Fibroblast of skin of right biceps (primary cell): ENCODE results near the gene KRTAP9-9.
"Not testable (repeated sequence)": the region's sequence is repeated elsewhere in the genome, so short reads cannot be mapped to it uniquely, and the experiment has no call there.

Source experiments
- DNase-seq: peaks from one replicate; pipeline ENCODE4 v3.0.0-alpha.2; 2013

The KRTAP9-9 gene

DNA sequence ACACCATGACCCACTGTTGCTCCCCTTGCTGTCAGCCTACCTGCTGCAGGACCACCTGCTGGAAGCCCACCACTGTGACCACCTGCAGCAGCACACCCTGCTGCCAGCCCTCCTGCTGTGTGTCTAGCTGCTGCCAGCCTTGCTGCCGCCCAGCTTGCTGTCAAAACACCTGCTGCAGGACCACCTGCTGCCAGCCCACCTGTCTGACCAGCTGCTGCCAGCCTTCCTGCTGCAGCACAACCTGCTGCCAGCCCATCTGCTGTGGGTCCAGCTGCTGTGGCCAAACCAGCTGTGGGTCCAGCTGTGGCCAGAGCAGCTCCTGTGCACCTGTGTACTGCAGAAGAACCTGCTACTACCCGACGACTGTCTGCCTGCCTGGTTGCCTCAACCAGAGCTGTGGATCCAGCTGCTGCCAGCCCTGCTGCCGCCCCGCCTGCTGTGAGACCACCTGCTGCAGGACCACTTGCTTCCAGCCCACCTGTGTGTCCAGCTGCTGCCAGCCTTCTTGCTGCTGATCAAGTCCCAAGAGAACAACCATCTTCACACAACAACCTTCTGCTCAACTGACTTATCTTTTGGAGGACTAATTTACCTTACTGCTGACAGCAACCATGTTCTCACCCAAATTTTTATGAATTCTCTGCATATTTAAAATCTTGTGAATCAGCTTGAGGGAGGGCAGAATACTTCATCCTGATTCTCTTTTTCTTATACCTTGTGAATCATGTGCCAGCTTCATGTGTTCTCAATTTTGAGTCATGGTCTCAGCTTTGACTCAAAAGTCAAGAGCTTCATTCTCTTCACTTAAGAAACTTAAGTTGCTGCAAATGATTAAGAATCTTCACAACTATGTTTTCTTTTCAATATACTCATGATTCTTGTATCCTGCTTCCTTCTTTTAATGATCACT, at the start of gene KRTAP9-9:
Gene KRTAP9-9, plus strand, starts transcription at position 4 of the 910 bp plus-strand sequence.
- peak; percentile 80 for DNase-seq

GRCh38 chr17:41211845-41212466, 43.2 kb upstream of the KRTAP9-9 start:
- DNase-seq = peak; percentile 45

- DNase-seq = no peak
Observed at GRCh38 chr17:41212524-41213169, 42.5 kb upstream of the KRTAP9-9 start.

- DNase-seq = no peak
Observed at GRCh38 chr17:41215681-41216080, 39.5 kb upstream of the KRTAP9-9 start.

GRCh38 chr17:41223821-41224220, 31.4 kb upstream of the KRTAP9-9 start:
- DNase-seq = peak; percentile 18

GRCh38 chr17:41226051-41226450, 29.1 kb upstream of the KRTAP9-9 start:
- no peak for DNase-seq

DNA sequence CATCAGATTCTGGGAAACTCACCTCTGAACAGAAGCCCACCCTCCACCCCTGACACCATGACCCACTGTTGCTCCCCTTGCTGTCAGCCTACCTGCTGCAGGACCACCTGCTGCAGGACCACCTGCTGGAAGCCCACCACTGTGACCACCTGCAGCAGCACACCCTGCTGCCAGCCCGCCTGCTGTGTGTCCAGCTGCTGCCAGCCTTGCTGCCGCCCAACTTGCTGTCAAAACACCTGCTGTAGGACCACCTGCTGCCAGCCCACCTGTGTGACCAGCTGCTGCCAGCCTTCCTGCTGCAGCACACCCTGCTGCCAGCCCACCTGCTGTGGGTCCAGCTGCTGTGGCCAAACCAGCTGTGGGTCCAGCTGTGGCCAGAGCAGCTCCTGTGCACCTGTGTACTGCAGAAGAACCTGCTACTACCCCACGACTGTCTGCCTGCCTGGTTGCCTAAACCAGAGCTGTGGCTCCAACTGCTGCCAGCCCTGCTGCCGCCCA, 28.5 kb upstream of the KRTAP9-9 start, which contains the start of gene KRTAP9-2:
Gene KRTAP9-2, plus strand, starts transcription at position 51 of the 498 bp plus-strand sequence. Its CDS starts 7 bp downstream, at position 58.
- not testable (repeated sequence) for DNase-seq

GRCh38 chr17:41230094-41230493, 25.1 kb upstream of the KRTAP9-9 start:
- DNase-seq = no peak

DNA sequence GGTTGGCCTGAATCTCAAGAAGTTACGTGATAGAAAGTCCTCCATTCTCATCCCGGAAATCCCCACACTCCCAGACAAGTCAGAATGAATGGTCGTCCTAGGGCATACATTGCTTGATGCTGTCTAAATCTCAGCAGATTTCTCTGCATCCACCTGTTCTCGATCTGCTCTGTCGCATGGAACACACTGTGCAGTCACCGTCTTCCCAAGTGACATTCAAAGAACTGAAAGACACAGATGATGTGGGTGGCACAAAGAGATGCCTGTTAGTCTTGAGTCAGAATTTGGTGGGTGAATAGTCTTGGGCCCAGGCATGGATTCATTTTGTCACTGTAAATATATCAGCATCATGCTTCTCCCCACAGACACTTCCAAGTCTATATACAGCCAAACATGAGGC, 23.5 kb upstream of the KRTAP9-9 start:
- DNase-seq = no peak

DNA sequence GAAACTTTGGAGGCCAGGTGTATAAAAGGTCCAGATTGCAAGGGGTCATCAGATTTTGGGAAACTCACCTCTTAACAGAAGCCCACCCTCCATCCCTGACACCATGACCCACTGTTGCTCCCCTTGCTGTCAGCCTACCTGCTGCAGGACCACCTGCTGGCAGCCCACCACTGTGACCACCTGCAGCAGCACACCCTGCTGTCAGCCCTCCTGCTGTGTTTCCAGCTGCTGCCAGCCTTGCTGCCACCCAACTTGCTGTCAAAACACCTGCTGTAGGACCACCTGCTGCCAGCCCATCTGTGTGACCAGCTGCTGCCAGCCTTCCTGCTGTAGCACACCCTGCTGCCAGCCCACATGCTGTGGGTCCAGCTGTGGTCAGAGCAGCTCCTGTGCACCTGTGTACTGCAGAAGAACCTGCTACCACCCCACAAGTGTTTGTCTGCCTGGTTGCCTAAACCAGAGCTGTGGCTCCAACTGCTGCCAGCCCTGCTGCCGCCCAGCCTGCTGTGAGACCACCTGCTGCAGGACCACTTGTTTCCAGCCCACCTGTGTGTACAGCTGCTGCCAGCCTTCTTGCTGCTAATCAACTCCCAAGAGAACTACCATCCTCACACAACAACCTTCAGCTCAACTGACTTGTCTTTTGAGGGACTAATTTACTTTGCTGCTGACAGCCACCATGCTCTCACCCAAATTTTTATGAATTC, 22.6 kb upstream of the KRTAP9-9 start, which contains the start of gene KRTAP9-3:
Gene KRTAP9-3, plus strand, starts transcription at position 51 of the 707 bp plus-strand sequence. Its CDS starts 53 bp downstream, at position 104.
- DNase-seq = not testable (repeated sequence)

- DNase-seq = not testable (repeated sequence)
Observed at GRCh38 chr17:41237116-41237515, 18.1 kb upstream of the KRTAP9-9 start.

DNA sequence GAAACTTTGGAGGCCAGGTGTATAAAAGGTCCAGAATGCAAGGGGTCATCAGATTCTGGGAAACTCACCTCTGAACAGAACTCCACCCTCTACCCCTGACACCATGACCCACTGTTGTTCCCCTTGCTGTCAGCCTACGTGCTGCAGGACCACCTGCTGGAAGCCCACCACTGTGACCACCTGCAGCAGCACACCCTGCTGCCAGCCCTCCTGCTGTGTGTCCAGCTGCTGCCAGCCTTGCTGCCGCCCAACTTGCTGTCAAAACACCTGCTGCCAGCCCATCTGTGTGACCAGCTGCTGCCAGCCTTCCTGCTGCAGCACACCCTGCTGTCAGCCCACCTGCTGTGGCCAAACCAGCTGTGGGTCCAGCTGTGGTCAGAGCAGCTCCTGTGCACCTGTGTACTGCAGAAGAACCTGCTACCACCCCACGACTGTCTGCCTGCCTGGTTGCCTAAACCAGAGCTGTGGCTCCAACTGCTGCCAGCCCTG, 17.2 kb upstream of the KRTAP9-9 start, which contains the start of gene KRTAP9-8:
Gene KRTAP9-8, plus strand, starts transcription at position 51 of the 489 bp plus-strand sequence. Its CDS starts 53 bp downstream, at position 104.
- DNase-seq = not testable (repeated sequence)

GRCh38 chr17:41246995-41247787, 8.0 kb upstream of the KRTAP9-9 start:
- DNase-seq = not testable (repeated sequence)

- not testable (repeated sequence) for DNase-seq
Observed at GRCh38 chr17:41249637-41250240, 5.4 kb upstream of the KRTAP9-9 start, which contains the start of gene KRTAP9-4. TSS of gene KRTAP9-4 (plus strand) at chr17:41249687. CDS start at chr17:41249721, 34 bp downstream.

DNA sequence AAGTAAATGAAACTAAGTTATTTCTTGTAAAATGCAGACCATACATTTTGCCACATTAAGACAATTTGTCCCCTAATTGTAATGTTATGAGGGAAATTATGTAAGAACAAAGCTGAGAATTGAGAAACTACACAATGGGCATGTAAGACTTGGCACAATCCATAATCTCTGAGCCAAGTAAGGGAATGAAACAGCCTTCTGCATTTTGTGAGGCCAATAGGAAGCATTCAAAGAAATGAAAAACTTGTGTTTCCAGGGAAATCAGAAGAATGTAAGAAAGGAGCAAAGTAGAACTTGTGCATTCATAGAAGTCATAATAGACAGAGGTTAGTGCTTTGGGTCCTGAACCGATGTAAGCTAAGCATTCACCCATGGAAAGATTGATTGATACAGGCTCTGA, 3.9 kb upstream of the KRTAP9-9 start:
- DNase-seq = no peak

DNA sequence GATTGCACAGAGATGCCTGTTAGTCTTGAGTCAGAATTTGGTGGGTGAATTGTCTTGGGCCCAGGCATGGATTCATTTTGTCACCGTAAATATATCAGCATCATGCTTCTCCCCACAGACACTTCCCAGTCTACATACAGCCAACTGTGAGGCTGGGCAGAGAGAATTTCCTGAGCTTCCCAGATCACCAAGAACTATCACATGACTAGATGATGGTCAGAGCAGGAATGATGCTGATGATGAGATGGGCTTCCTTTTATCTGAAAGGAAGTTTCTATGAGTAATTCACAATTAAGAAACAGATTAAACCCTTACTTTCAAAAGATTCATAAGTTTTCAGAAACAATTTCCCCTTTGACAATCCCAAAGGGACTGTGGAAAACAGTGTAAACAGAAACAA, 323 bp upstream of the KRTAP9-9 start:
- peak; percentile 17 for DNase-seq

DNA sequence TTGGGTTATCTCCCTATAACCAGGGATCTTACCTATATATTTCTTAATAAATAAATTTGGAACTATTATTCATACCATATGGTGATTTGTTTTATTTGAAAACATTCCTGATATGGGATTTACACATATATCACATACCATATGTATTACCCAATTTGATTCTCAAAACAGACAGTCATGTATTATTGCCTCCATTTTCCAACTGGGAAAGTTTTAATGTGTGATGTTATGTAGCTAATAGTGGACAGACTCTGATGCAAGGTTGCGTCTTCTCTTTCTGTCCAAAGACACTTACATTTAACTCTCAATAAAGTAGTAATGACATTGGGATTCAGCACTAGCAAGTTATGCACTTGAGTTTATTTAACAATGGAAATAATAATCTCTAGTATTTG, 1.1 kb downstream of the KRTAP9-9 start:
- peak; percentile 68 for DNase-seq

GRCh38 chr17:41258406-41258805, 3.2 kb downstream of the KRTAP9-9 start:
- no peak for DNase-seq

DNA sequence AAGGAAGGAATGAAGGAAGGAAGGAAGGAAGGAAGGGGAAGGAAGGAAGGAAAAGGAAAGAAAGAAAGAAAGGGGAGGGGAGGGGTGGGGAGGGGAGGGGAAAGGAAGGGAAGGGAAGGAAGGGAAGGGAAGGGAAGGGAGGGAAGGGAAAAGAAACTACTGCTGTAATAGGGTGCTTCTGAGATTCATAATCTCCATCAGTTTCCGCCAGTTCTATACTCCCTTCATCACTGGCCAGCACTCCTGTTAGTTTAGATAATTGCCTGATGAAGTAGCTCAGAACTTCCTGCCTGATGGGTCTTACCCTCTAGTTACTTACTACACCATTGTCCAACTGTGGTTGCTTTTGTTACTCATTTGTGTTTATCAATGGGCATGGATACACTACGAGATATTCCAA, 8.0 kb downstream of the KRTAP9-9 start:
- DNase-seq = no peak

DNA sequence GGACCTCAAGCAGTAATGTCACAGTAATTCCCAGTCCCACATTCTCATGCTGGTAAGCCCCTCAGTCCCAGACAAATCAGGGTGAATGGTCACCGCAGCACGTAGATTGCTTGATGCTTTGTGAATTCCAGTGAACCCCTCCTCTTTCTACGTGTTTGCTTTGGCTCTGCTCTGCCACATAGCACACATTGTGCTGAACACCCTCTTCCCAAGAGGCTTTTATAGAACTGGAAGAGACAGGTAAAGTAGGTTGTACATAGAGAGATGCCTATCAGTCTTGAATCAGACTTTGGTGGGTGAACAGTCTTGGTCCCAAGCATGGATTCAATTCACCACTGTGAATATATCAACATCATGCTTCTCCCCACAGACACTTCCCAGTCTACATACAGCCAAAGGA, 9.4 kb downstream of the KRTAP9-9 start:
- DNase-seq = no peak

GRCh38 chr17:41265078-41265477, 9.9 kb downstream of the KRTAP9-9 start, which contains the start of gene KRTAP9-6:
TSS of gene KRTAP9-6 (plus strand) at chr17:41265378. CDS start at chr17:41265378, 0 bp downstream.
- DNase-seq = no peak
